Measurements from ENCODE around the gene MYO1H. TPM values are rescaled to one million over a fixed set of nuclear protein-coding genes. Genes with fewer than 3 reads are reported as not detected.

Gene MYO1H
- total RNA-seq, 1 donor from 2014 or later: 0.72 TPM

DNA sequence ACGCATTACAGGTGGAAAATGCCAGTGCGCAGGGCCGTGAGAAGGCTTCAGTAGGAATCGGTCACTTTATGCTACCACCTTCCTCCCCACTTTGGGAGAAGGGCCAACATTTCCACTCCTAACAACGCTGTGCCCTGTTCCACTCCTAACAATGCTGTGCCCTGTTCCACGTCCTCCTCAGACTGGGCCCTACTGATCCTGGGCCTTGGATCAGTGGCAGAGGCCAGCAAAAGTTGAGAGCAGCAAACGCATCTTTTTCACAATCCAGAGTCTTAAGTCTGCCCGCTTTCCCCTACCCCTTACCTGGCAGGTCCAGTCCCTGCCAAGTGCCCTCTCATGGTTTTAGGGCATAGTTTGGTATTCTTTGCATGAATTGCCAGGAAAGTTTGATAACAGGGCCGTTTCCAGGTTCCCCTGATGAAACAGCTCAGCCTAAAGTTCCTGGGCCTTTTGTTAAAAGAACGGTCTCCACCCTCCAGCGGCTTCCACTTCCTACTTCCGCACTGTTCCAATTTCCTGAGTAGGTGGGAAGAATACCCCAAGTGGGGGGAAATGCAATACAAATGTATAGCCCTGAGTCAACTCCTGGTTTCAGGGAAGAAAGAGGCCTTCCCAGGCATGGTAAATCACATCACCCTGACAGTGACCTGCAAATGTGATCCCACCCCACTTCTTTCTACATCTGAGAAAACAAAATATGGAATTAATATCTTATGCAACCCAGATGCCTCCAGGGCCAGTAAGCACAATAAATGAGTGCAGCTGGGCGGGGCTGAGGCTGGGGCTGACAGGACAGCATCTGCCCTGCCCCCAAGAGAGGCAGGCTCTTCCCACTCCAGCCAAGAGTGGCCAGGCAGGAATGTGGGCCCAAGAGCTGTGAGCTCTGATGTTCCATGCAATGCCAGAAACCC, 114.4 kb downstream of the MYO1H start:
- Mint-ChIP-seq H3K4me3 (peak overlapping the region; percentile 53), H3K9me3 (no peaks in the 10 kb centered on the region), H3K27ac (peak overlapping the region; percentile 92), H3K27me3 (no peaks in the 10 kb centered on the region), H3K36me3 (peaks cover 33% of the 10 kb centered on the region), H3K4me1 (ENCODE audit: unreplicated experiment) (peaks cover 74% of the 10 kb centered on the region)
- TF ChIP-seq, protein P1, sequence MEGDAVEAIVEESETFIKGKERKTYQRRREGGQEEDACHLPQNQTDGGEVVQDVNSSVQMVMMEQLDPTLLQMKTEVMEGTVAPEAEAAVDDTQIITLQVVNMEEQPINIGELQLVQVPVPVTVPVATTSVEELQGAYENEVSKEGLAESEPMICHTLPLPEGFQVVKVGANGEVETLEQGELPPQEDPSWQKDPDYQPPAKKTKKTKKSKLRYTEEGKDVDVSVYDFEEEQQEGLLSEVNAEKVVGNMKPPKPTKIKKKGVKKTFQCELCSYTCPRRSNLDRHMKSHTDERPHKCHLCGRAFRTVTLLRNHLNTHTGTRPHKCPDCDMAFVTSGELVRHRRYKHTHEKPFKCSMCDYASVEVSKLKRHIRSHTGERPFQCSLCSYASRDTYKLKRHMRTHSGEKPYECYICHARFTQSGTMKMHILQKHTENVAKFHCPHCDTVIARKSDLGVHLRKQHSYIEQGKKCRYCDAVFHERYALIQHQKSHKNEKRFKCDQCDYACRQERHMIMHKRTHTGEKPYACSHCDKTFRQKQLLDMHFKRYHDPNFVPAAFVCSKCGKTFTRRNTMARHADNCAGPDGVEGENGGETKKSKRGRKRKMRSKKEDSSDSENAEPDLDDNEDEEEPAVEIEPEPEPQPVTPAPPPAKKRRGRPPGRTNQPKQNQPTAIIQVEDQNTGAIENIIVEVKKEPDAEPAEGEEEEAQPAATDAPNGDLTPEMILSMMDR (conservative IDR thresholded peaks at IDR 0.05): no peak
- DNase-seq (ENCODE audit: extremely low spot score, unreplicated experiment): no peak

DNA sequence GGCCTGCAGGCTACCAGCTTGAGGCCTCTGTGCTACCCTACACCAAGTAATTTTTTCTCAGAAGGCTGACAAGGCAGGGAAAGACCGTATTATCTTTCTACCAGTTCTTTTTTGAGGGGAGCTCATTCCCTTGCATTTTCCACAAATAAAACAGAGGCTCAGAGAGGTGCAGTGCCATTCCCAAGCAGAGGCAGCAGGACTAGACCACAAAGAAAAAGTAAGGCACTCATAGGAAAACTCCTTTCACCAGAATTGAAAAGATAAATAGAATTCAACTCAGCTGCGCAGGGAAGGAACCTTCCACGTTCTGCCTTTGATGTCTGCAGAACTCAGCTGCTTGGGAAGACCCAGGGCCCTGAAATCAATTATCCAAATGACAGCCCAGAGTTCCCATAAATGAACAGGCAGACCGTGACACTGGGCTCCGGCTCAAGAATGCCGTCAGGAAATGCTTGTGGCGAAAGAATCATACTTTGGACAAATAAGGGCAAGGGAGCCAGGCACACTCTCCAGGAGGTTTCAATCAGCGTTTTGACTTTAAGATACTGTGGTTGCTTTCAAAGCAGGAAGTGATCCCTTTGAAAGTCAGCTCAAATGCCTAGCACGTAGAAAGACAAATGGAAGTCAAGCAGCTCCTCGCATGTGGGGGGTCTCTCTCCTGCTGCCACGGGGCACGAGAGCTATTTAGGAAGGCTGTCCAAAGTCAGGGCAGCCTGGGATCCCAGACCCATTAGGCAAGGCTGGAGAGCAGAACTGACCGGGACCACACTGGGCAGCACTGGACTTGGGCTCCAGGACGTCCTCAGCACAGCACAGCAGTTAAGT, 115.4 kb downstream of the MYO1H start:
- TF ChIP-seq, protein P1 (conservative IDR thresholded peaks at IDR 0.05): no peak
- H3K4me3 Mint-ChIP-seq: peak overlapping the region; percentile 53
- peaks cover 24% of the 10 kb centered on the region for H3K36me3 Mint-ChIP-seq
- peaks cover 66% of the 10 kb centered on the region for H3K4me1 Mint-ChIP-seq (ENCODE audit: unreplicated experiment)
- no peaks in the 10 kb centered on the region for H3K27me3 Mint-ChIP-seq
- peak overlapping the region; percentile 83 for H3K27ac Mint-ChIP-seq
- H3K9me3 Mint-ChIP-seq: no peaks in the 10 kb centered on the region
- DNase-seq (ENCODE audit: extremely low spot score, unreplicated experiment): no peak

DNA sequence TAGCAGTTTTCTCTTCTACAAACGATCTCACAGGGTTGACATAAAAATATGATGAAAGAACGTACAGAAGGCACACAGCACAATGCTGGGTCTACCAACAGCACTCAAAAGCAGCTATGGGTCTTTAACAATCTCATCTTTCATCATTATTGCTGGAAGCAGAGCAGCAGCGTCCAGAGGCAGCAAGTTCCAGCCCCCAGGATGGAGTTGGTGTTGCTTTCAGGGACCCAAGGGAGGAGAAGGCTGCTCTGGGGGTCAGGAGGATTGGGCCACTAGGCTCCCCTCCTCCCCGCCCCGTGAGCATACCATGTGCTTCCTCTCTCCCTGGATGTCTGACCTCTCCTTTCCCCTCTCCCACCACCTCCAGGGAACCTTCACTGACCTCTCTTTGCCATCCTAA, 116.1 kb downstream of the MYO1H start:
- Mint-ChIP-seq H3K4me1 (ENCODE audit: unreplicated experiment) (peaks cover 59% of the 10 kb centered on the region), H3K27me3 (no peaks in the 10 kb centered on the region), H3K36me3 (peaks cover 22% of the 10 kb centered on the region), H3K4me3 (peak overlapping the region; percentile 53), H3K27ac (peak overlapping the region; percentile 83), H3K9me3 (no peaks in the 10 kb centered on the region)
- no peak for DNase-seq (ENCODE audit: extremely low spot score, unreplicated experiment)
- TF ChIP-seq, protein P1 (conservative IDR thresholded peaks at IDR 0.05): no peak

DNA sequence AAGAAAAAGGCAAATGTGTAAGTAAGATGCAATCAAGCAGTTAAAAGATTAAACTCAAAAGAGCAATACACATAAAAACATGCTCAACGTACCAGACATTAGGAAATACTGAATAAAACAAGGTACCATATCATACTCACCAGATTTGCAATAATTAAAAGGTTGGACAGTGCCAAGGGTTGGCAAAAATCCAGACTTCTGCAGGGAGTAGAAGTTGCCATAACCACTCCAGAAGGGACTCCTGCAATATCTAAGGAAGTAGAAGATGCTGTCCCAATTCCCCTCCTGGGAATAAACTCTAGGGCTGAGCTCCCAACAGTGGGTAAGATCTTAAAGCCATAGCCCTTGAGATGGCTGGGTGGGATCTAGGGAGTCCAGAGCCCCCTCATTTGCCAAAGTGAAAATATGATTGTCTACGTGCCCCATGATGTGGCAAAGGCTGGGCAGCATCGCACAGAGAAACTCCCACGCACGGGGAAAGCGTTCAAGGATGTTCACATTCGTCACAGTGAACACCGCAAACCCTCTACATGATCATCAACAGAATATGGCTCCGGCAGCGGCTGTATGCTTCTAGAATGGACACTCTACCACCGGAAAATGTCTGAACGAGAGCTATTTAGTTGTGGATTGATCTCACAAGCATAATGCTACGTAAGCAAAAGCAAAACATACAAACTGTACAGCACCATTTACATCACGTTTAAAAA, 117.1 kb downstream of the MYO1H start:
- H3K27ac Mint-ChIP-seq: peak overlapping the region; percentile 83
- TF ChIP-seq, protein P1 (conservative IDR thresholded peaks at IDR 0.05): no peak
- H3K27me3 Mint-ChIP-seq: no peaks in the 10 kb centered on the region
- H3K4me3 Mint-ChIP-seq: no peak overlapping the region
- no peaks in the 10 kb centered on the region for H3K9me3 Mint-ChIP-seq
- peaks cover 16% of the 10 kb centered on the region for H3K36me3 Mint-ChIP-seq
- no peak for DNase-seq (ENCODE audit: extremely low spot score, unreplicated experiment)
- H3K4me1 Mint-ChIP-seq (ENCODE audit: unreplicated experiment): peaks cover 50% of the 10 kb centered on the region

DNA sequence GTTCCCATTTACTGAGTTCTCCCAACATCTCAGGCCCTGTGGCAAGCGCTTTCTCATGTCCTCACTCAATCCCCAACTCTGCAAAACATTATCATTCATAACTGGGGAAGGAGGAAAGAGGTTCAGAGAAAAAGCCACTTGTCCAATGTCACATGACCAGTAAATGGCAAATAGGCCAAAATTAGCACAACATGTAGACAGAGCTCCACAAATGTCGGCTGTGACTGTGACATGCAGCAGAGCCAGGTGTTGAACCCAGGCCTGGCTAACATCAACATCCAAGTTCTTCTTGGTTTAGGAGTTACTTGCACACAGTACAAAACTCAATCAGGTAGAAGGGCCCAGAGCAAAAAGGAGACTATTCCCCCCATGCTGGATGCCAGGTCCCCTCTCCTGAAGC, 118.6 kb downstream of the MYO1H start:
- peaks cover 16% of the 10 kb centered on the region for H3K36me3 Mint-ChIP-seq
- no peak overlapping the region for H3K27ac Mint-ChIP-seq
- H3K27me3 Mint-ChIP-seq: no peaks in the 10 kb centered on the region
- H3K4me1 Mint-ChIP-seq (ENCODE audit: unreplicated experiment): peaks cover 53% of the 10 kb centered on the region
- TF ChIP-seq, protein P1 (conservative IDR thresholded peaks at IDR 0.05): no peak
- no peak overlapping the region for H3K4me3 Mint-ChIP-seq
- DNase-seq (ENCODE audit: extremely low spot score, unreplicated experiment): no peak
- no peaks in the 10 kb centered on the region for H3K9me3 Mint-ChIP-seq

Measured in type B pancreatic cell (in vitro differentiated cells).